CD4-positive, alpha-beta T cell treated with Interleukin-15 for 4 hours (primary cell): ENCODE measurements around the gene LRRC7.
"Not testable (repeated sequence)": the region's sequence is repeated elsewhere in the genome, so short reads cannot be mapped to it uniquely, and the experiment has no call there.

ENCODE experiments used
- DNase-seq: peaks from one replicate; pipeline ENCODE4 v3.0.0-alpha.2; 2020; ENCODE audit warnings: low spot score

LRRC7 gene

GRCh38 chr1:69888016-69888415 lies 320.3 kb downstream of the LRRC7 start:
- DNase-seq = not testable (repeated sequence)

GRCh38 chr1:69888657-69889056 lies 320.9 kb downstream of the LRRC7 start:
- no peak for DNase-seq

- no peak for DNase-seq
Observed at GRCh38 chr1:69898403-69898947, 330.8 kb downstream of the LRRC7 start.

GRCh38 chr1:69911301-69911801 lies 343.6 kb downstream of the LRRC7 start:
- no peak for DNase-seq

GRCh38 chr1:69913977-69914376 lies 346.3 kb downstream of the LRRC7 start:
- DNase-seq = no peak

- no peak for DNase-seq
Observed at GRCh38 chr1:69914976-69915765, 347.4 kb downstream of the LRRC7 start.

GRCh38 chr1:69919129-69919921 lies 351.6 kb downstream of the LRRC7 start:
- DNase-seq = no peak

GRCh38 chr1:69919922-69920273 lies 352.2 kb downstream of the LRRC7 start:
- DNase-seq = no peak

- DNase-seq = no peak
Observed at GRCh38 chr1:69920426-69920825, 352.7 kb downstream of the LRRC7 start.

- DNase-seq = no peak
Observed at GRCh38 chr1:69921486-69921885, 353.8 kb downstream of the LRRC7 start.

- not testable (repeated sequence) for DNase-seq
Observed at GRCh38 chr1:69928234-69928633, 360.5 kb downstream of the LRRC7 start.

- no peak for DNase-seq
Observed at GRCh38 chr1:69929308-69930057, 361.8 kb downstream of the LRRC7 start.

- DNase-seq = no peak
Observed at GRCh38 chr1:69930396-69930795, 362.7 kb downstream of the LRRC7 start.

- no peak for DNase-seq
Observed at GRCh38 chr1:69932760-69933159, 365.0 kb downstream of the LRRC7 start.

GRCh38 chr1:69940231-69940630 lies 372.5 kb downstream of the LRRC7 start:
- DNase-seq = no peak

- DNase-seq = no peak
Observed at GRCh38 chr1:69940816-69941215, 373.1 kb downstream of the LRRC7 start.

GRCh38 chr1:69943030-69943429 lies 375.3 kb downstream of the LRRC7 start:
- no peak for DNase-seq

GRCh38 chr1:69946935-69947334 lies 379.2 kb downstream of the LRRC7 start:
- no peak for DNase-seq

GRCh38 chr1:69947837-69948236 lies 380.1 kb downstream of the LRRC7 start:
- no peak for DNase-seq

- no peak for DNase-seq
Observed at GRCh38 chr1:69952676-69953075, 385.0 kb downstream of the LRRC7 start.

- not testable (repeated sequence) for DNase-seq
Observed at GRCh38 chr1:69962452-69962851, 394.7 kb downstream of the LRRC7 start.

GRCh38 chr1:69967245-69967766 lies 399.6 kb downstream of the LRRC7 start:
- no peak for DNase-seq
